Psoas muscle (tissue), 8 donors: ENCODE data around the gene BLVRA. TPM values are rescaled to one million over a fixed set of nuclear protein-coding genes. Genes with fewer than 3 reads are reported as not detected.

Source experiments
- ATAC-seq, 4 donors: fragments of 200-7000 bp; cut with Tn5 transposase; one replicate each; pipeline ENCODE4 v1.9.1; 2020; ENCODE audit warnings: moderate library complexity in 3 of 4, mild to moderate bottlenecking in 2 of 4
- DNase-seq, 2 donors: peaks; one replicate each; pipeline ENCODE4 v3.0.0-alpha.2; 2020
- H3K27ac ChIP-seq: fragments of 200-600 bp; one replicate; pipeline ENCODE4 v1.8.0; 2022
- H3K27me3 ChIP-seq, 3 donors: fragments of 200-600 bp in 1 of 3; one replicate each; pipeline versions ENCODE4 v1.6.1 to v1.8.0; 2013 to 2022; ENCODE audit warnings: low read length in 2 of 3, mild to moderate bottlenecking in 2 of 3, moderate library complexity in 1 of 3; ENCODE audit not compliant: insufficient read depth in 3 of 3
- H3K36me3 ChIP-seq, 2 donors: fragments of 200-600 bp in 1 of 2; one replicate each; pipeline versions ENCODE4 v1.6.1 to v1.8.0; 2013 to 2022; ENCODE audit warnings: low read depth in 1 of 2, mild to moderate bottlenecking in 1 of 2, moderate library complexity in 1 of 2; ENCODE audit not compliant: insufficient read depth in 1 of 2
- H3K4me1 ChIP-seq: fragments of 200-600 bp; one replicate; pipeline ENCODE4 v1.8.0; 2022
- H3K4me3 ChIP-seq: fragments of 200-600 bp; one replicate; pipeline ENCODE4 v1.8.0; 2022; ENCODE audit warnings: mild to moderate bottlenecking
- H3K9me3 ChIP-seq: fragments of 200-600 bp; one replicate; pipeline ENCODE4 v1.8.0; 2022
- CTCF ChIP-seq: fragments of 200-600 bp; IDR thresholded peaks from one replicate; pipeline ENCODE4 v1.8.0; 2022; ENCODE audit warnings: antibody characterized with exemption
- WGBS, 3 donors: extraction: QIAGEN DNeasy Blood & Tissue Kit; methylation state at CpG; one replicate each; pipeline versions ENCODE4 v1.1.6 to v1.1.7; 2013; 5-methylcytosine and 5-hydroxymethylcytosine counted together
- intact Hi-C, 2 donors: fragments of 100-400 bp; cut with DNase I; formaldehyde crosslinking; loops; one replicate each; pipeline versions ENCODE4 v1.11.0 to v1.14.2; 2022
- polyA plus RNA-seq, 3 donors: library from polyadenylated mRNA; stranded (reverse); fragments of 200-250 nt; gene quantifications; one replicate each; pipeline ENCODE4 v1.2.3, GENCODE V29; 2013
- total RNA-seq, 4 donors: library from RNA; stranded (reverse); fragmentation: NEBNext Ultra II Directional in 2 of 4; extraction: Animal tissue kit (Norgen Biotek cat#: 25700) in 2 of 4; gene quantifications; one replicate each; pipeline versions ENCODE4 v1.2.1 to v1.2.4, GENCODE V29; 2021 to 2023
- donor health status: healthy with polysubstance abuse.
- donor health status: DM: no; HTN: no; CAD: no; lungs with moderate emphysema.
- donor health status: Bipolar disorder and iron deficiency.
- donor health status: healthy.
- donor health status: DM: yes; HTN: yes; CAD: no.
- donor health status: DM: no; HTN: no; CAD: no.
- donor health status: DM: no; HTN: no; CAD: no.
- donor health status: DM: yes; HTN: yes; CAD: no.

BLVRA gene
- total and polyA plus RNA-seq, 7 donors, result 35.8 to 52.9 (median 41.9) TPM

GRCh38 chr7:43721193-43721806, 37.2 kb upstream of the BLVRA start:
- H3K27ac ChIP-seq, result no peak overlapping the region

GRCh38 chr7:43723007-43723341, 35.5 kb upstream of the BLVRA start:
- ATAC-seq (peak in 2 of 4 donors; percentile 71), DNase-seq (no peak)
- no peaks in the 10 kb centered on the region for H3K27me3 ChIP-seq
- no peaks in the 10 kb centered on the region for H3K9me3 ChIP-seq
- intact Hi-C loops, result loop anchor here (5.0 to 10.0 kb wide), 5 partner anchors 62 to 781 kb away; partner anchors contain the start of gene STK17A (in 1 of the 2)
- no peak overlapping the region for H3K4me3 ChIP-seq
- peaks cover 44% of the 10 kb centered on the region for H3K4me1 ChIP-seq
- no peak for TF ChIP-seq CTCF
- no peaks in the 10 kb centered on the region for H3K36me3 ChIP-seq
- peak overlapping the region; percentile 21 for H3K27ac ChIP-seq

More at GRCh38 chr7:43721193-43721806, 37.2 kb upstream of the BLVRA start:
- H3K36me3 ChIP-seq, result no peaks in the 10 kb centered on the region
- ATAC-seq (peak in 1 of 4 donors; percentile 49), DNase-seq (no peak)
- peaks cover 30% of the 10 kb centered on the region for H3K4me1 ChIP-seq
- WGBS, 3 donors, result 36 to 41% (median 40%) methylated on average over 2 of the region's 2 CpGs
- no peak overlapping the region for H3K4me3 ChIP-seq
- TF ChIP-seq CTCF, result peak; percentile 74
- H3K27me3 ChIP-seq, result no peaks in the 10 kb centered on the region
- intact Hi-C loops, result loop anchor here (5.0 to 10.0 kb wide), 5 partner anchors 64 to 779 kb away; partner anchors contain the start of gene STK17A (in 1 of the 2)
- no peaks in the 10 kb centered on the region for H3K9me3 ChIP-seq

- no peaks in the 10 kb centered on the region for H3K27me3 ChIP-seq
These were observed 33.2 kb upstream of the BLVRA start for GRCh38 chr7:43725251-43725650.

DNA sequence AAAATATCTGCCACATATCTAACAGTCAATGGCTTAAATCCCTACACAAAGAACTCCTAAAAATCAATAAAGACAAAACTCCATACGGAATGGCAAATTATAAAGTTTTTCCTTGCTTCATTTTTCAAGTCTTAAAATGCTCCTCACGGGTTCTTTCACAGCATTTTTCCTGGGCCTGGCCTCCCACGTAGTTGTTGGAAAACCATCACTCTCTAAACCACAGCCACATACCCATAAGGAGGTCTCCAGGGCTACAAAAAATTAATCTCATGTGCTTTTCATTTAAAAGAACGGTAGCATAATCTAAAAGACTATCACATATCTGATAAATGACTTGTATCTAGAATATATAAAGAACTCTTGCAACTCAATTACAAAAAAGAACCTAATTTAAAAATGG, 32.0 kb upstream of the BLVRA start:
- Histone ChIP-seq H3K36me3 (no peaks in the 10 kb centered on the region), H3K27me3 (no peaks in the 10 kb centered on the region), H3K4me1 (peaks cover 50% of the 10 kb centered on the region), H3K4me3 (no peak overlapping the region), H3K27ac (peak overlapping the region; percentile 18), H3K9me3 (no peaks in the 10 kb centered on the region)
- DNase-seq (no peak), ATAC-seq (no peak)
- no peak for TF ChIP-seq CTCF
- intact Hi-C loops, result loop anchor here (2.0 to 10.0 kb wide), 4 partner anchors 58 to 252 kb away; partner anchors contain the start of gene STK17A (in 1 of the 2)
- 47 to 59% (median 55%) methylated on average over 4 of the region's 4 CpGs for WGBS, 3 donors

More at GRCh38 chr7:43725251-43725650, 33.2 kb upstream of the BLVRA start:
- H3K9me3 ChIP-seq, result no peaks in the 10 kb centered on the region
- intact Hi-C loops, result loop anchor here (10.0 kb wide), 3 partner anchors 60 to 250 kb away; no protein-coding TSS in a partner anchor
- ATAC-seq (no peak), DNase-seq (no peak)
- no peak overlapping the region for H3K4me3 ChIP-seq
- no peak for TF ChIP-seq CTCF
- H3K36me3 ChIP-seq, result no peaks in the 10 kb centered on the region
- H3K27ac ChIP-seq, result no peak overlapping the region
- WGBS, 3 donors, result 61 to 76% (median 68%) methylated on average over 3 of the region's 3 CpGs
- peaks cover 52% of the 10 kb centered on the region for H3K4me1 ChIP-seq
